Measurements from ENCODE around the gene GGA3. TPM values are rescaled to one million over a fixed set of nuclear protein-coding genes. Genes with fewer than 3 reads are reported as not detected.
A peak's percentile ranks its signal among the peaks of the same experiment; 100 is the strongest.

GGA3 gene
- total and polyA plus RNA-seq, 8 donors = 9.5 to 94.5 (median 27.2) TPM

- Histone ChIP-seq H3K4me1 (peaks cover 14 to 33% (median 32%) of the 10 kb centered on the region in 4 donors), H3K9me3 (no peaks in the 10 kb centered on the region), H3K4me3 (peak overlapping the region; percentile 85 to 96 (median 88)), H3K36me3 (peaks cover 9 to 25% (median 21%) of the 10 kb centered on the region in 4 donors), H3K27ac (peak overlapping the region; percentile 89 to 98 (median 92)), H3K27me3 (no peaks in the 10 kb centered on the region)
- intact Hi-C loops (cut with DNase I; ENCODE audit: low total_unique reads) = no loop called here
- no peak for DNase-seq
- TF ChIP-seq CTCF (IDR thresholded peaks at IDR 0.05) (no peak), POLR2A (IDR thresholded peaks at IDR 0.05) (no peak), POLR2AphosphoS5 (IDR thresholded peaks at IDR 0.05) (no peak), EP300 (IDR thresholded peaks at IDR 0.05) (no peak)
- WGBS, 5 donors = 0 to 1% (median 0%) methylated on average over 19 to 22 of the region's 22 CpGs
These were observed 55.6 kb downstream of the GGA3 start for GRCh38 chr17:75205793-75206163.

GRCh38 chr17:75205037-75205792 is 56.2 kb downstream of the GGA3 start, which contains the start of gene NUP85:
TSS of gene NUP85 (plus strand) at chr17:75205679. CDS start at chr17:75205762, 83 bp downstream.
- DNase-seq = peak; percentile 92 to 98
- H3K36me3 ChIP-seq = peaks cover 5 to 19% (median 15%) of the 10 kb centered on the region in 4 donors
- H3K9me3 ChIP-seq = no peaks in the 10 kb centered on the region
- no peaks in the 10 kb centered on the region for H3K27me3 ChIP-seq
- 0% methylated on average over 41 to 57 of the region's 57 CpGs for WGBS, 5 donors
- intact Hi-C loops (cut with DNase I; ENCODE audit: low total_unique reads) = no loop called here
- H3K4me3 ChIP-seq = peak within 1 kb of the TSS; percentile 85 to 96 (median 88)
- TF ChIP-seq POLR2AphosphoS5 (IDR thresholded peaks at IDR 0.05) (peak; percentile 30 to 77 (median 72)), POLR2A (IDR thresholded peaks at IDR 0.05) (peak in 1 of 4 donors; percentile 18), CTCF (IDR thresholded peaks at IDR 0.05) (peak in 2 of 7 experiments; percentile 8 to 11), EP300 (IDR thresholded peaks at IDR 0.05) (no peak)
- peak within 1 kb of the TSS; percentile 89 to 98 (median 92) for H3K27ac ChIP-seq
- peaks cover 14 to 33% (median 32%) of the 10 kb centered on the region in 4 donors for H3K4me1 ChIP-seq

- Histone ChIP-seq H3K9me3 (no peaks in the 10 kb centered on the region), H3K36me3 (no peaks in the 10 kb centered on the region), H3K27ac (no peak overlapping the region), H3K27me3 (no peaks in the 10 kb centered on the region), H3K4me1 (peaks cover 0 to 11% (median 8%) of the 10 kb centered on the region in 4 donors), H3K4me3 (no peak overlapping the region)
- no peak for TF ChIP-seq CTCF (IDR thresholded peaks at IDR 0.05)
- intact Hi-C loops (cut with DNase I; ENCODE audit: low total_unique reads) = no loop called here
- no peak for DNase-seq
- 86 to 94% (median 93%) methylated on average over 6 of the region's 6 CpGs for WGBS, 5 donors
These were observed 61.4 kb downstream of the GGA3 start for GRCh38 chr17:75199886-75200618.

GRCh38 chr17:75194879-75195278 is 66.5 kb downstream of the GGA3 start:
- H3K36me3 ChIP-seq = no peaks in the 10 kb centered on the region
- TF ChIP-seq POLR2AphosphoS5 (IDR thresholded peaks at IDR 0.05) = no peak
- no peaks in the 10 kb centered on the region for H3K27me3 ChIP-seq
- no peak overlapping the region for H3K27ac ChIP-seq
- 72 to 90% (median 77%) methylated on average over 4 of the region's 5 CpGs for WGBS, 5 donors
- intact Hi-C loops (cut with DNase I; ENCODE audit: low total_unique reads) = no loop called here
- no peak overlapping the region for H3K4me3 ChIP-seq
- H3K4me1 ChIP-seq = no peaks in the 10 kb centered on the region
- H3K9me3 ChIP-seq = no peaks in the 10 kb centered on the region
- no peak for DNase-seq

Data from stomach (tissue), 9 donors.